Globus pallidus (tissue), 1 donor: ENCODE measurements around the gene STT3B.
"Not testable (repeated sequence)": the region's sequence is repeated elsewhere in the genome, so short reads cannot be mapped to it uniquely, and the experiment has no call there.

ENCODE experiments used
- DNase-seq: peaks from one replicate; pipeline ENCODE4 v3.0.0-alpha.2; 2015; ENCODE audit warnings: low spot score

Gene STT3B

DNA sequence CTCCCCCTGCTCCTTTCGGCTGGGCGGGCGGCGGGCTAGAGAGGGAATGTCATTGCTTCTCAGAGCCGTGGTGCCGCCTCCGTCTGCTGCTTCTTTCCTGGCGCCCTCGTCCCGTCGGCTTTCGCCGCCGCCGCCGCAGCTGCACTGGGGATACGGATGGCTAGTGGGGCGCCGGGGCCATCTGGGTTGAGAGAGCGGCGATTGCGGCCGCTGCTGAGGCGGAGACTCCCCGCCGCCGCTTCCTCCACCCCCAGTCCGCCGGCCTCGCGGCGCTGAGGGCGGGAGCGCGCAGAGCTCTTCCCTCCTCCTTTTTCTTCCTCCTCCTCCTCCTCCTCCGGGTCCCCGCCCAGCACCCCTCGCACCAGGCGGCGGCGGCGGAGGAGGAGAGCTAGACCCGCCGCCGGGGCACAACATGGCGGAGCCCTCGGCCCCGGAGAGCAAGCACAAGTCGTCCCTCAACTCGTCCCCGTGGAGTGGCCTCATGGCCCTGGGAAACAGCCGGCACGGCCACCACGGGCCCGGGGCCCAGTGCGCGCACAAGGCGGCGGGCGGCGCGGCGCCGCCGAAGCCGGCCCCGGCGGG, at the start of gene STT3B:
STT3B (plus strand) TSS at position 339 of the 582 bp plus-strand sequence; CDS start at position 413, 74 bp downstream.
- no peak for DNase-seq

- no peak for DNase-seq
These were observed 48.9 kb upstream of the STT3B start for GRCh38 chr3:31483776-31484175.

DNA sequence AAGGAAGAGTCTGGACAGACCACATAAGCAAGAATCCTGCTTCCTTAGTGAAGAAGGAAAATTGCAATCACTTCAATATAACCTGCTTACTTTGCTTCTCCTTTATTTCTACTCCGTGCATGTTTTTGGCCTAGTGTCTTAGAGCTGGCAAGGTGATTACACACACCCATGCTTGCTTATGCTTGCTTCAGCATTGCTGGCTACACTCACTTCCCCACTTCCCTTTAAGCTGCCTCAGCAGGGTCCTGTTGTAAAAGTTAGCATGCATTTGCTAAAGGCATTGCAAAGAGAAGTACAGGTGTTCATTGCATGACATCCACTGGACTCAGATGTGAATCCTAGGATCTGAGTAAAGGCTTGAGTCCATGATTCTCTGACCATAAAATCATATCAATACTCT, 47.5 kb upstream of the STT3B start:
- DNase-seq, result no peak

DNA sequence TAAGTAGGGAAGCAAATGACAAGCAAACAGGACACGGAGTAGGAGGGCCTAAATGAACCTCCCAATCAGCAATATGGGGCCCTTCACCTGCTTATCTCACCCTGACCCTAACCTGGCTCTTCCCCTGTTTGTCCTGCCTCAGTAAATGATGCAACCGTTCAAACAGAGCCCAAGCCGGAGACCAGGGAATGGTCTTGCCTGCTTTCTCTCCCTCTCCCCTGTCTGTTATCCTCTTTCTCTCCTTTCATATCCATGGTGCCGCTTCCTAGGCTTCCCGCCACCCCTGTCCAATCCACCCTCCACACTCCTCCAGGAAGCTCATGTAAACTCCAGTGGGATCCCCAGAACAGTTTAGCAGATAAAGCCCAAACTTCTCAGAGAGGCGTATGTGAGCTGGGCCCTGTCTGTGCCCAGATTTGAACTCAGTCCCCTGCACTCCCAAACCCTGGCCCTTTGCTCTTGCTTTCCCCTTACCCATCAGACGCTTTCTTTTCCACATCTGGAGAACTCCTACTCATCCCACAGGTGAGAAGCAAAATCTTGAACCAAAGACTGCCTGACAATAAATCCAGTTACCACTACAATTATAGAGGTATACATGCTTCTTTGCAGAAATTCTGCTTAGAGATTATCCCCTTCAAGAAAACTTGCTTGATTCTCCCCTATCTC, 45.7 kb upstream of the STT3B start:
- no peak for DNase-seq

DNA sequence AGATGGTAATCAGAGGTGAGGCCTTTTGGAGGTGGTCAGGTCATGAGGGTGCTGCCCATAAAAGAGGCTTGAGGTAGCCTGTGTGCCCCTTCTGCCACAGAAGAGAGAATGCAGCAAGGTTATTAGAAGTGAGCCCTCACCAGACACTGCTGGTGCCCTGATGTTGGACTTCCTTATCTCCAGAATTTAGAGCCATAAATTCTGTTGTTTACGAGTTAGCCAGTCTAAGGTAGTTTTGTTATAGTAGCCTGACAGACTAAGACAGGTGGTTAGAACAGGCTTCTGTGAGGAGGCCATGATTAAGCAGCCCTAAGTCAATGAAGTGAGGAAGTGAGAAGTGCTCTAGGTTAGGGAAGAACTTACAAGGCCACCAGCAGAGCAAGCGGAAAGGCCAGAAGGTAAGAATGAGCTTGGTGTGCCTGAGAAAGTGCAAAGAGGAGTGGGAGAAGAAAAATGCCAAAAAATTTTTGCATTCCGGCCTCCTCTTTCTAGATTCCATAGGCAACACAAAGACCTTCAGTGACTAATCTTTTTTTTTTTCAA, 44.2 kb upstream of the STT3B start:
- no peak for DNase-seq

DNA sequence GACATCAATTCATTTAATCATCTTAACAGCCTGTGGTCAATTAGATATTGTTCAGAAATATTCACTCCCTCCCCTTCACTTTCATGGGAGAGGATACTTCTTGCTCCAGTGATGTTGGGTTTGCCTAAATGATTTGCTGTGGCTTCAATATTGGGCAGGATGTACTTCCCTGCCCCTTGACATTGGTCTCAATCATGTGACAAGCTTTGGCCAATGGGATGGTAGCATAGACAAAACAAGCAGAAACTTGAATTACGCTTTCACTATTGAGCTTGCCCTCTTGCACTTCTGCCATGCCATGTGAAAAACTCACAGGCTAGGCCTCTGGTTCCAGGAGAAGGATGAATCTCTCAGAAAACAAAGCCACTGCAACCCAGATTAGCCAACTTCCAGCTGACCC, 42.2 kb upstream of the STT3B start:
- no peak for DNase-seq

DNA sequence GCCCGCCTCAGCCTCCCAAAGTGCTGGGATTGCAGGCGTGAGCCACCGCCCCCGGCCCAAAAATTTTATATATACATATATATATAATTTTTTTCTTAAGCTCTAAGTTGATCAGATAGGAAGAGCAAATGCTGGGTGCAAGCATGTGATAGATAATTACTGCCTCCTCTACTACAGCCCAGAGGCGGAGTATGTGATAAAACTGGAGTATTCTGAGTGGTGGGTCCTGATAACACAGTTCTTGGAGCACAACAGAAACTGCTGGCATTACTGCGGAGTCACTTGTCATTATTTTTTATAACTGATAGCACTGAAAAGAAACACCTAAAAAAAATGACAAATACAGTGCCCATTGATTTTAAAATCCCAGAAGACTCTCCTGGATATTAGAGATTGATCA, 41.1 kb upstream of the STT3B start:
- DNase-seq, result no peak

DNA sequence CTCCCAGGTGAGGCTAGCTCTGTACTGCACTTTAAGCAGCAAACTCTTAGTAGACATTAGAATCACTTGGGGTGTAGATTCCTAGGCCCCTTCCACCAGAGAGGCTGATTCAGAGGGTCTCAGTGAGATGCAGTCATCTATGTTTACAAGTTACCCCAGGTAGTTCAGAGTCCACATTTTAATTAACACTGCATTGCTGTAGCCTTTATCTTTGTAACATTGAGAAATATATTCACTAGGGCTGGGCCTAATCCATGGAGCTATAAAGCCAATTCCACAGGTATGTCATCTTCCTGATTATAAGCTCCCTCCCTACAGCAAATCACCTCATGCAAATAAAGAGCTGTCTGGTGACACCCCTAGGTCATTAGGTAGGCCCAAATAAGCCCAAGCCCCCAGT, 39.6 kb upstream of the STT3B start:
- DNase-seq, result no peak

DNA sequence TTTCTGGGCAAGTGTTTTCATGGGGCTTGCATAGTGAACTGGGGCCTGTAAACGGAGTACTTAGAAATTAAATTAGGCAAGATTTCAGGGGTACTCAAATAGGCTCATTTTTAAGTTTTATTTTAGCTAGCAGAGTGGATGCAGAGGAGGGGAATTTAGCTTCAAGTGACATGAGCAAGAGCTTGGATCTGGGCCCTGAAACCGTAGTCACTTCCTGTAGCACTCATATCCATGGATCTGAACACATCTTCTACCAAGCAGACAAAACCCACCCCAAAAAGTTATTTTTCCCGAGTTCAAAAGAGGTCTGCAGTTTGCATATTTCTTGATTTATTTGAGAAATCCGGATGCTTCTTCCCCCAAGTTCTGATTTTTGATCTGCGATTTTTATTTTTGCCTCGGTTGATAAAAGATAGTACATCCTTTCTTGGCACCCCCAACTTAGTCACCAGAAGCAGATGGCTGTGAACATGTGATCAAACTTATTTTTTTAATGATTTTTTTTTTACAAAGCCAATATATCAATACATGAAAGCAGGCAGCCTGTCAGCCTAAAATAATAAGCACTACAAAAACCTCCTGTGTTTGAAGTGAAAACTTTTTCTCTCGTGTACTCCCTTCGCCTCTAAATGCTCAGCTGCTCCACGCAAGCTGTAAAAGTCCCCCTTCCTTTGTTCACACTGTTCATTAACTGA, 36.6 kb upstream of the STT3B start:
- no peak for DNase-seq

- no peak for DNase-seq
These were observed 33.9 kb upstream of the STT3B start for GRCh38 chr3:31498791-31499190.

DNA sequence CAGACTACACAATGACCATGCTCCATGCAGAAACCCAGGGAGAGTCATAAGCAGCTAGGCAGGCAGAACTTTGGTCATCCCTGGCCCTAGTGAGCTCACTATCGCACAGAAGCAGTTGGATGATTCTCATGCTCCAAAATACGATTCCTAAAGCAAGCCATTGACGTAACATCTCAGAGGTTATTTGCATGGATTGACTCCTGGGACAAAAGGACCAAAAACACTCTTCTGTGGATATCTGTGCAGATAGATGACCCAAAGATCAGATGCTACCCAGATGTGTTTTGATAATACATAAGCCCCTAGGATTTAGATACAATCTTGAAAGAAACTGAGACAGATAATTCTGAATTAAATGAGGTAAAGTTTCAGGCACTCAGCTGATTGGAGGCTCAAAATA, 33.4 kb upstream of the STT3B start:
- no peak for DNase-seq

DNA sequence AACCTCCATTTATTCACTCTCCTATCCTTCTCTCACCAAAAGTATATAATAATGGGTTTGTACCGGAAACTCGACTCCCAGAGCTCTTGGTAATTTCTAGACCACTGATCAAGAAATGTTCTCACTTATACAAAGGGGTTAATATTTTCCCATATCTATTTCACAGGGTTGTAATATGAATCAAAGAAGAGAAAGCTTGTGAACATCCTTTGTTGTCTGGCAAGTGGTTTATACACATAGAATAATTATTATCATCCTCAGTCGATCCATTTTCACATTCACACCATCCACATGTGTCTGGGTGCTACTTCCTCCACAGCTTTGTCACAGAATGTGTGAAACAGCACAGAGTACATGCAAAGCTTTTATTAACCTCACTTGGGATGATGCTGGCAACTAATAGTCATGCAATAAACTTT, 29.9 kb upstream of the STT3B start:
- DNase-seq, result no peak

DNA sequence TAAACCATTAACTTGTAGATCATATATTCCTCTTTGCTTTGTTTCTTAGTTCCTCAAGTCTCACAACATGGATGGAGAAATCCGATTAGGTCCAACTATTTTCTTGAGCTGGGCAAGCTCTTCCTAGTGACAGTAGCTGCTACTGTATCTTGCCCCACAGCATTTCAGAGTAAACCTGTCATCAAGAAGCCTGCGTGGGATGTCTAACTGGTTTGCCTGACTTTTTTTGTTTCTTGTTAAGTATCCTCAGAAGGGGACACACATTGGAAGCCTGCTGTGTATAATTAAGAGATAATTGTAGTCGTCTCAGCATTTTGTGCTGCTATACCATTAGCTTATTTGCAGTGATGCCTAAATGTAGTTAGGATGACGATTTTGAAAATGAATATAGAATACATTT, 29.3 kb upstream of the STT3B start:
- DNase-seq, result no peak

GRCh38 chr3:31504230-31504629, 28.5 kb upstream of the STT3B start:
- no peak for DNase-seq

- no peak for DNase-seq
These were observed 27.2 kb upstream of the STT3B start for GRCh38 chr3:31505371-31506048.

DNA sequence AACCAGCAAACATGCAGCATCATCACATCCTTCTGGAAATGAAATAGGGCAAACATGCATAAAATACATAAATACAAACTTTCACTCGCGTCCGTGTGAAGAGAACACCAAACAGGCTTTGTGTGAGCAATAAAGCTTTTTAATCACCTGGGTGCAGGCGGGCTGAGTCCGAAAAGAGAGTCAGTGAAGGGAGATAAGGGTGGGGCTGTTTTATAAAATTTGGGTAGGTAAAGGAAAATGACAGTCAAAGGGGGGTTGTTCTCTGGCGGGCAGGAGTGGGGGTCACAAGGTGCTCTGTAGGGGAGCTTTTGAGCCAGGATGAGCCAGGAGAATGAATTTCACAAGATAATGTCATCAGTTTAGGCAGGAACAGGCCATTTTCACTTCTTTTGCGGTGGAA, 26.2 kb upstream of the STT3B start:
- not testable (repeated sequence) for DNase-seq

- DNase-seq, result no peak
These were observed 24.1 kb upstream of the STT3B start for GRCh38 chr3:31508452-31509146.

- no peak for DNase-seq
These were observed 23.5 kb upstream of the STT3B start for GRCh38 chr3:31509147-31509728.

- no peak for DNase-seq
These were observed 18.2 kb upstream of the STT3B start for GRCh38 chr3:31514570-31514969.

DNA sequence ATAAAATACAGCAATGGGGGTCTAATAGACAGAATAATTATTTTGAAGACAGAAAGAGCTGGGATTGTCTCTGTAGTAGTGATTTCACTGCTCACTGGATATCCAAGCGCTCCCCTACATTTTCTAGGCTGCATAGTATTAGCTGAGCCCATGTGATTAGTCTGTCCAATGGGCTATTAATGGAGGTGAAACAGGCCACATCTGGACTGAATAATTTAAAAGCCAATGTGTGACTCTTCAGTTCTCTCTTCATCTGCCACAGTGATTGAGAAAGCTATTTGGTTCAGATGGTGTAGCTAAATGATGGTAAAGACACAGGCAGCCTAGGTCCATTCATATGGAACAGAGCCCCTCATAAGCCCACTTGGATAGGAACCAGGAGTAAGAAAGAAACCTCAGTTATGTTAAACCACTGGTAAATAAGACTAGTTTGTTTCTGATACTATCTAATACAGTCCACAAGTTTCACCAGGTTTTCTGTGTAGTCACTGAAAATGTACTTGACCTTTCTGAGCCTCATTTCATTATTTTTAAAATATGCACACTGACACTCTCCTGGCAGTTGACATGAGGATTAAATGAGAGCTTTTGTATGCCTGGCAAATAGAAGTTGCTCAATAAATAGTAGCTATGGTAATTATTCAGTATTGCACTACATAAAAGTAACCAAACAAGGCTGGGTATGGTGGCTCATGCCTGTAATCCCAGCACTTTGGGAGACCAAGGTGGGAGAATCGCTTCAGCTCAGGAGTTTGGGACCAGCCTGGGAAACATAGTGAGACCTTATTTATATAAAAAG, 17.0 kb upstream of the STT3B start:
- no peak for DNase-seq

- DNase-seq, result no peak
These were observed 16.0 kb upstream of the STT3B start for GRCh38 chr3:31516757-31517156.
